Tibial nerve (tissue), 4 donors: ENCODE measurements around the gene AMZ2. TPM values are rescaled to one million over a fixed set of nuclear protein-coding genes. Genes with fewer than 3 reads are reported as not detected.
"Not testable (repeated sequence)": the region's sequence is repeated elsewhere in the genome, so short reads cannot be mapped to it uniquely, and the experiment has no call there.

Source experiments
- DNase-seq, 2 donors: peaks; one replicate each; pipeline ENCODE4 v3.0.0-alpha.2; 2019; ENCODE audit warnings: low spot score in 2 of 2
- H3K27ac ChIP-seq, 4 donors: fragments of 200-600 bp; sonication (generic) in 3 of 4; one replicate each; pipeline ENCODE4 v1.5.1; 2017 to 2019; ENCODE audit warnings: mild to moderate bottlenecking in 1 of 4
- H3K27me3 ChIP-seq, 2 donors: fragments of 200-600 bp; sonication (generic) in 1 of 2; one replicate each; pipeline versions ENCODE4 v1.5.1 to v1.6.0; 2017 to 2019
- H3K36me3 ChIP-seq, 3 donors: fragments of 200-600 bp; sonication (generic); one replicate each; pipeline ENCODE4 v1.5.1; 2018 to 2019
- H3K4me1 ChIP-seq, 4 donors: fragments of 200-600 bp; sonication (generic) in 3 of 4; one replicate each; pipeline ENCODE4 v1.5.1; 2017 to 2019
- H3K4me3 ChIP-seq, 4 donors: fragments of 200-600 bp; sonication (generic) in 3 of 4; one replicate each; pipeline ENCODE4 v1.5.1; 2017 to 2019; ENCODE audit warnings: mild to moderate bottlenecking in 1 of 4, moderate library complexity in 1 of 4
- H3K9me3 ChIP-seq, 4 donors: fragments of 200-600 bp; sonication (generic) in 3 of 4; one replicate each; pipeline ENCODE4 v1.5.1; 2017 to 2019
- EP300 ChIP-seq, 2 donors: sonication (generic); formaldehyde crosslinking; IDR thresholded peaks; one replicate each; pipeline ENCODE4 v1.6.1; 2017; ENCODE audit warnings: antibody characterized with exemption in 2 of 2, mild to moderate bottlenecking in 1 of 2
- POLR2A ChIP-seq, 2 donors: fragments of 450-650 bp; IDR thresholded peaks; one replicate each; pipeline ENCODE4 v1.6.1; 2017; ENCODE audit warnings: antibody characterized with exemption in 2 of 2, mild to moderate bottlenecking in 2 of 2, moderate library complexity in 2 of 2
- WGBS, 2 donors: methylation state at CpG; one replicate each; pipeline ENCODE4 v1.1.5; 2018; 5-methylcytosine and 5-hydroxymethylcytosine counted together
- total RNA-seq, 4 donors: library from RNA; depleted of rRNA; stranded (reverse); fragments of >200 nt; gene quantifications; one replicate each; pipeline ENCODE4 v1.1.0, GENCODE V29; 2016
- TF ChIP-seq, protein P1 (sequence below), 5 experiments: fragments of 200-600 bp in 3 of 5; fragments of 450-650 bp in 2 of 5; sonication (generic) in 3 of 5; IDR thresholded peaks; one replicate each; pipeline ENCODE4 v1.5.1; 2016 to 2019; ENCODE audit warnings: antibody characterized with exemption in 5 of 5, mild to moderate bottlenecking in 3 of 5, moderate library complexity in 2 of 5

AMZ2 gene
- total RNA-seq, 4 donors from 2014 or later, result 27.6 to 38.2 (median 31.7) TPM

DNA sequence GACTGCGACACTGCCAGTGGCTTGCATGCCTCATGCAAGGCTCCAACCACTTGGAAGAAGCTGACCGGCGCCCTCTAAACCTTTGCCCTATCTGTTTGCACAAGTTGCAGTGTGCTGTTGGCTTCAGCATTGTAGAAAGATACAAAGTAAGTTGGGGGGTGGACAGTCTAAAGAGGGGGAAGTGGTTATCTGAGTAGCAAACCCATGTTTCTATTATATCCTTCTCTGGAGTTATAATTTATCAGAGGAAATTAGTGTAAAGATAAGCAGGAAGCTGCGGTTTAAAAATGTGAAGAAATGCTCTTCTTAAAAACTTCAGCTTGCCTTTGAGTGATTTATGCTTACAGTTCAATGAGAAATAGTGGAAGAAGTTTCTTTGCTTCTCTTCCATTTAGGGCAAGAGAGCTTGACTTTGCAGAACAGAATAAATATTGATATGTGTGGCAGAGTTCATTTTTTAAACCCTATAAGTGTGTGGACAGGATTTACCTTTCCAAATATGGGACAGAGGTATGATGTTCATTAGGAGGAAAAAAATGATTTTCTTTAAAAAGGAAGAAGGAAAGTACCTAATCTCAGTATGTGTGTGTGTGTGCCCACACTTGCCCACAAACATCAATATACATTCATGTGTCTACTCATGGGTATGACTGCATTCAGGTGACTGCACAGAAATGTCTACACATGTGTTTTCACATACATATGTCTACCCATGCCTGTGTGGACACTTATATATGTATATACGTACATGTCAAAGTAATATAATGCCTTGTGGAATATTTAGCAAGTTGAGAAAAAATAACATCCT lies 8.1 kb downstream of the AMZ2 start:
- Histone ChIP-seq H3K36me3 (peaks cover 0 to 61% (median 0%) of the 10 kb centered on the region in 3 donors), H3K4me1 (peaks cover 0 to 16% (median 2%) of the 10 kb centered on the region in 4 donors), H3K27ac (no peak overlapping the region), H3K4me3 (no peak overlapping the region), H3K27me3 (no peaks in the 10 kb centered on the region), H3K9me3 (no peaks in the 10 kb centered on the region)
- no peak for DNase-seq
- no peak for TF ChIP-seq EP300 (IDR thresholded peaks at IDR 0.05)
- TF ChIP-seq, protein P1, sequence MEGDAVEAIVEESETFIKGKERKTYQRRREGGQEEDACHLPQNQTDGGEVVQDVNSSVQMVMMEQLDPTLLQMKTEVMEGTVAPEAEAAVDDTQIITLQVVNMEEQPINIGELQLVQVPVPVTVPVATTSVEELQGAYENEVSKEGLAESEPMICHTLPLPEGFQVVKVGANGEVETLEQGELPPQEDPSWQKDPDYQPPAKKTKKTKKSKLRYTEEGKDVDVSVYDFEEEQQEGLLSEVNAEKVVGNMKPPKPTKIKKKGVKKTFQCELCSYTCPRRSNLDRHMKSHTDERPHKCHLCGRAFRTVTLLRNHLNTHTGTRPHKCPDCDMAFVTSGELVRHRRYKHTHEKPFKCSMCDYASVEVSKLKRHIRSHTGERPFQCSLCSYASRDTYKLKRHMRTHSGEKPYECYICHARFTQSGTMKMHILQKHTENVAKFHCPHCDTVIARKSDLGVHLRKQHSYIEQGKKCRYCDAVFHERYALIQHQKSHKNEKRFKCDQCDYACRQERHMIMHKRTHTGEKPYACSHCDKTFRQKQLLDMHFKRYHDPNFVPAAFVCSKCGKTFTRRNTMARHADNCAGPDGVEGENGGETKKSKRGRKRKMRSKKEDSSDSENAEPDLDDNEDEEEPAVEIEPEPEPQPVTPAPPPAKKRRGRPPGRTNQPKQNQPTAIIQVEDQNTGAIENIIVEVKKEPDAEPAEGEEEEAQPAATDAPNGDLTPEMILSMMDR (IDR thresholded peaks at IDR 0.05), result no peak
- no peak for TF ChIP-seq POLR2A (IDR thresholded peaks at IDR 0.05)
- WGBS, 2 donors, result 69 to 72% methylated on average over 5 of the region's 5 CpGs

DNA sequence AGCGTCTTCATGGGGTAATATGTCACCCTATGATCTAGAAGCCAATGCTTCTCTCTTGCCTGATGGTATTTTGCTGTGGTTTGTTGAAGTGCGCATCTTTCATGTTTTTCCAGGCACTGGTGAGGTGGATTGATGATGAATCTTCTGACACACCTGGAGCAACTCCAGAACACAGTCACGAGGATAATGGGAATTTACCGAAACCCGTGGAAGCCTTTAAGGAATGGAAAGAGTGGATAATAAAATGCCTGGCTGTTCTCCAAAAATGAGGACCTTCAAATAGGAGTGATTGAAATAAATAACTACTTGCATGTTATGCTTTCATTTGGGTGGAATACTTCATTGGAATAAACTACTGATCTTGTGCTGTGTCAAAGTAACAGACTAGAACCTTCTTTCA lies 8.9 kb downstream of the AMZ2 start:
- not testable (repeated sequence) for H3K27me3 ChIP-seq, H3K27ac ChIP-seq, H3K9me3 ChIP-seq, DNase-seq, H3K4me3 ChIP-seq
- Histone ChIP-seq H3K4me1 (peaks cover 0 to 16% (median 2%) of the 10 kb centered on the region in 4 donors), H3K36me3 (peaks cover 0 to 53% (median 0%) of the 10 kb centered on the region in 3 donors)
- 71 to 75% methylated on average over 5 of the region's 5 CpGs for WGBS, 2 donors

DNA sequence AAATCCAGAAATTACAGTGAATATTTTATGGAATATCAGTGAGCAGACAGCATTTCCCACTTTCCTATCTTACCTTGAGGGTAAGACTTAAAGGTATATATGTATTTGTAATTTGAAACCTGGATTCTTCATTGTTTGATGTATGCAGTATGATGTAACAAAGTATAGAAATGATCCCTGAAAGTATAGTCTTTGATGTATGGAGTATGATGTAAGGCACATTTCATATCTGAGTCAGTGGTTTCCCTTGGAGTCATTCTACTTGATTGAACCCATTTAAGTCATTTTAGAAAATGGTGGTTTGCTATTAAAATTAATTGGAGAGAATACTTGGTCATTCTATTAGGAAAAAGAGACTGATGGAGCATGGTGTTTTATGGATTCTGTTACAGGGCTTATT lies 10.1 kb downstream of the AMZ2 start:
- Histone ChIP-seq H3K9me3 (no peaks in the 10 kb centered on the region), H3K27me3 (no peaks in the 10 kb centered on the region), H3K4me3 (no peak overlapping the region), H3K36me3 (peaks cover 0 to 44% (median 0%) of the 10 kb centered on the region in 3 donors), H3K27ac (no peak overlapping the region), H3K4me1 (peaks cover 0 to 16% (median 2%) of the 10 kb centered on the region in 4 donors)
- no peak for DNase-seq
- TF ChIP-seq, protein P1 (IDR thresholded peaks at IDR 0.05), result no peak
- TF ChIP-seq EP300 (IDR thresholded peaks at IDR 0.05) (no peak), POLR2A (IDR thresholded peaks at IDR 0.05) (no peak)

DNA sequence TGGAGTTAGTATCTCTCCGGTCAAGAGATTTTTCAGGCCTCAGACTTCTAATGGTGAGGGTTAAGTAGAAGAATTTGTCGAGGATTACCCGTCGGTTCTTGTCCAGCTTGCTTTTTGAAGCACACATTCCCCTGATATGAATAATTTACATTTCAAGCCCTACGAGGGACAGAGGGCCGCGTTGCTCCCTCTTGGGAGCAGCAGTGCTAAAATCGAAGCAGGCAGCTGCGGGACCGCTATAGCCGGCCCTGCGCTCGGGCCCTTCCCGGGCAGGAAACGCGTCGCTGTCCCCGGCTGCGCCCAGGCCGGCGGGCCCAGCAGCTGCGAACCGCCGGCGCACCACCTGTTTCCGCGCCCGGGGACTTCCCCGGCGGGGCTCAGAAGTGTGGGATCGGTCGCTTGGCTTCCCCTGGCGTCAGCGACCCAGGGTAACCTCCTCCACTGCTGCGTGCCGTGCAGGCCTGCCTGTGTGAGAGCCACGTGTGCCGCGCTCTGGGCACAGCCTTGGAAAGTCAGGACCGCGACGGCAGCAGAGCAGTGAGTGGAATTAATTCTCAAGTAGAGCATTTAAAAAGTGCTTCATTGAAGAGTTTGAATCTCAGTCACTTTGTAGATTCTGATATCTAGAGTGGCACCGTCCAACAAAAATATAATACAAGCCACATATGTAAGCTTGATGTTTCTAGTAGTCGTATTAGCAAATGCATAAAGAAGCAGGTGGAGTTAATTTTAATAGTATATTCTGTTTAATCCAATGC lies 11.2 kb downstream of the AMZ2 start:
- not testable (repeated sequence) for H3K27me3 ChIP-seq, H3K9me3 ChIP-seq, DNase-seq
- Histone ChIP-seq H3K27ac (peak overlapping the region in 3 of 4 donors; percentile 38 to 73 (median 70)), H3K4me1 (peaks cover 0 to 16% (median 2%) of the 10 kb centered on the region in 4 donors), H3K36me3 (peaks cover 0 to 33% (median 0%) of the 10 kb centered on the region in 3 donors), H3K4me3 (peak overlapping the region in 2 of 4 donors; percentile 9 to 40)
- WGBS, 2 donors, result 22 to 26% methylated on average over 15 to 22 of the region's 44 CpGs
- TF ChIP-seq EP300 (IDR thresholded peaks at IDR 0.05), result peak in 1 of 2 donors; percentile 58

DNA sequence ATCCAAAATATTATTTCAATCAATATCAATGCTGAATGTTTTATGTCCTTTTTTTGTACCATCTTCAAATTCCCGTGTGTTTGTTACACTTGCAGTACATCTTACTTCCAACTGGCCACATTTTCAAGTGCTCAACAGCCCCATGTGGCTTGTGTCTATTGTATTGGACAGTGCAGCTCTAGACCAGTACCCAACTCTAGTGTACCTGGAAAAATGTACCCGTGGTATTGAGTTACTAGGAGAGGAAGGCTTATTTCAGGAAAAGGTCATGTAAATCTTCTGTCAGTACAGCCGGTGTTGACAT lies 11.8 kb downstream of the AMZ2 start:
- DNase-seq, H3K27me3 ChIP-seq, H3K9me3 ChIP-seq: not testable (repeated sequence)
- peaks cover 0 to 28% (median 0%) of the 10 kb centered on the region in 3 donors for H3K36me3 ChIP-seq
- peak overlapping the region in 1 of 4 donors; percentile 40 for H3K4me3 ChIP-seq
- peak overlapping the region in 1 of 4 donors; percentile 73 for H3K27ac ChIP-seq
- 52 to 71% methylated on average over 3 of the region's 3 CpGs for WGBS, 2 donors
- peaks cover 0 to 16% (median 2%) of the 10 kb centered on the region in 4 donors for H3K4me1 ChIP-seq

DNA sequence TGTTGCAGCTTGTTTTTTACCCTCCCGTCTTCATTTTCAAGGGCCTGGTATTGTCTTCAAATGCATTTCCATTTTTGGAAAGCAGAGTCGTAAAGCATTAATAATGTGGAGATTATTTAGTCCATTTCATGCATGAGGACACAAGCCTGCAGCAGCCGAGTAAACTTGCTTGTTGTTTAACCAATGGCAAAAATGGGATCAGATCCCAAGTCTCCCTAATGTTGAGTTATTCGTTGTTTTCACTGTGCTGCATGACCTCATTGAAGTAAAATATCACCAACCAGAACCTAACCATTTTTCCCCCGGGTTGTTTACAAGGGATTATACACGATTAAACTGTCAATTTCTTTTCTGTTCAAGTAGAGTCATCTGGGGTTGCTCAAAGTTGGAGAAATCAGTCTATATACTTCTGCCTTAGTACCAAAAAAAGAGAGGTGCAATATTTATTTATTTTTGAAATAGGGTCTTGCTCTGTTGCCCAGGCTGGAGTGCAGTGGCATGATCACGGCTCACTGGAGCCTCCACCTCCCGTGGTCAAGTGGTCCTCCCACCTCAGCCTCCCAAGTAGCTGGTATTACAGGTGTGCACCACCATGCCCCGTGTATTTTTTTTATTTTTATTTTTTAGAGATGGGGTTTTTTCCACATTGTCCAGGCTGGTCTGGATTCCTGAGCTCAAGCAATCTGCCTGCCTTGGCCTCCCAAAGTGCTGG lies 12.4 kb downstream of the AMZ2 start:
- Histone ChIP-seq H3K27ac (peak overlapping the region in 2 of 4 donors; percentile 66 to 68), H3K36me3 (peaks cover 0 to 21% (median 0%) of the 10 kb centered on the region in 3 donors), H3K4me1 (peaks cover 0 to 16% (median 2%) of the 10 kb centered on the region in 4 donors), H3K4me3 (no peak overlapping the region), H3K27me3 (no peaks in the 10 kb centered on the region), H3K9me3 (no peaks in the 10 kb centered on the region)
- no peak for DNase-seq
- TF ChIP-seq EP300 (IDR thresholded peaks at IDR 0.05) (no peak), POLR2A (IDR thresholded peaks at IDR 0.05) (no peak)
- TF ChIP-seq, protein P1 (IDR thresholded peaks at IDR 0.05), result no peak
- WGBS, 2 donors, result 69% methylated on average over 9 of the region's 9 CpGs

DNA sequence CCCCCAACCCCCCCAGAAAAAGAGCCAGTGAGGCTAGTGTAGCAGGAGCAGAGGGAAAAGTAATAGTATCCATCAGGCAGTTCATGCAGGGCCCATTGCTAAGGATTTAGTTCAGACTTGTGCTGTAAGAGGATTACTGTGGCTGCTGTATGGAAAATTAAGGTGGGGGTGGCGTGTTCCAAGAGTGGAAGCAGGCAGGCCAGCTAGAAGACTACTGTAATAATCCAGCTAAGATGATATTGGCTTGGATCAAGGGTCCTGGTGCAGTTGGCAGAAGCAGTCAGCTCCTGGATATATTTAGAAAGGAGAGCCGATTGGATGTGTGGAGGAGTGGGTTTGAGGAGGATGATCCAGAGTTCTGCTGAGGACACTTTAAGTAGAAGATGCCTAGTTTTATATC lies 14.6 kb downstream of the AMZ2 start:
- not testable (repeated sequence) for H3K4me3 ChIP-seq
- WGBS, 2 donors, result 51 to 58% methylated on average over 2 of the region's 2 CpGs

More for the DNA sequence above, 14.6 kb downstream of the AMZ2 start:
- not testable (repeated sequence) for DNase-seq, H3K36me3 ChIP-seq, H3K27me3 ChIP-seq, H3K9me3 ChIP-seq, H3K27ac ChIP-seq
- H3K4me1 ChIP-seq, result peaks cover 0 to 16% (median 2%) of the 10 kb centered on the region in 4 donors
